CD1c-positive myeloid dendritic cell (primary cell): Measurements from ENCODE around the gene CITED1.

Experiments used
- DNase-seq: peaks from one replicate; pipeline ENCODE4 v3.0.0-alpha.2; 2016; ENCODE audit errors: extremely low spot score

CITED1 gene

DNA sequence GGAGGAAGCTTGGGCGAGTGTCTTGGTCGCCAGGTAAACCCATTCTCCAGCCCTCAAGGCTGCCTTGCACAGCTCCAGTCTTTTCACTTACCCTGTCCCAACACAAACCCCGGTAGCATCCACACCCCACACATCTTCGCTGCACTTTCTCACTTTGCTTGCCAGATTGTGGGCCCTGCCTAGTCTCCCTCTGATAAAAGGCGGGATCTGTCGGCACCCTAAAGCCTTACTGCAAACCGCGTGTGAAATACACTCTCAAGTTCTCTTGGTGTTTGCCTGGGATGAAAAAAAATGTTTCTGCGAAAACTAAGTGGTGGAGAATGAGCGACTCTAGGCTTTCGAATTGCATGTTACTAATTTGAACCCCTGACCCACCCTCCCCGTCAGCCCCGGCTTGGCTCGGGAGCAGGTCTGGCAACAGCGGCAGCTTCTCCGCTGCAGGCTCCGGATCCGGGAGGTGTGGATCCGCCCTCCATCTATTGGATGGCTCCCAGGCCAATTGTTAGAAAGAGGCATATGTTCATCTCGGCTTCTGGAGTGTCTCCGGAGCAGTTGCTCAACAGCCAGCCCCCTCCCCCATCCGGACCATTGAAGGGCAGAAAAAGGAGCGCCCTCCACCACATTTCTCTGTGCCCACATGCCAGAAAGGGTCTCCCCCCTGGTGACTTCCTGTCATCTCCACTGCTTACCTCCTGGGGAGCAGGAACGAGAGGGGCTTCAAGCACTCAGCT, 3.0 kb upstream of the CITED1 start:
- no peak for DNase-seq

- no peak for DNase-seq
These were observed 2.5 kb upstream of the CITED1 start for GRCh38 chrX:72308209-72308565.

DNA sequence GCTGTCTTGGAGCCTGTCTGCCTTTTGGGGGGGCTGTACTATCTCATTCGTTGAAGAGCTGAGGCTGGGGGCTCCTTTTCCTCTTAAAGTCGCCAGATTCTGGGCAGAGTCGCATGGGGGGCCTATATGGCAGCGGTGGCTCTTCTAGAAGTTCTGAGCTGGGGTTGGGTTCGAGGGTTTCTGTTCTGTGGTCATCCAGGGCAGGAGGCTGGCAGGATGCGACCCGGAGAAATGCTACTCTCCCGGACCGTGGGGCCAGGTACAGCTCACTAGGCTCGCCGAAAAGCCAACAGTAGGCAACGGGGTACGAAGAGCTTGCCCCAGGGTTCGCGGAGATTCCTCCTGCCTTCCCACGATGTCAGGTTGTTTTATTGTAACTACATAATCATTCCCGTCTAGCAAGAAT, 1.9 kb upstream of the CITED1 start:
- DNase-seq, result no peak

GRCh38 chrX:72306851-72307645, 1.3 kb upstream of the CITED1 start:
- peak; percentile 57 for DNase-seq

DNA sequence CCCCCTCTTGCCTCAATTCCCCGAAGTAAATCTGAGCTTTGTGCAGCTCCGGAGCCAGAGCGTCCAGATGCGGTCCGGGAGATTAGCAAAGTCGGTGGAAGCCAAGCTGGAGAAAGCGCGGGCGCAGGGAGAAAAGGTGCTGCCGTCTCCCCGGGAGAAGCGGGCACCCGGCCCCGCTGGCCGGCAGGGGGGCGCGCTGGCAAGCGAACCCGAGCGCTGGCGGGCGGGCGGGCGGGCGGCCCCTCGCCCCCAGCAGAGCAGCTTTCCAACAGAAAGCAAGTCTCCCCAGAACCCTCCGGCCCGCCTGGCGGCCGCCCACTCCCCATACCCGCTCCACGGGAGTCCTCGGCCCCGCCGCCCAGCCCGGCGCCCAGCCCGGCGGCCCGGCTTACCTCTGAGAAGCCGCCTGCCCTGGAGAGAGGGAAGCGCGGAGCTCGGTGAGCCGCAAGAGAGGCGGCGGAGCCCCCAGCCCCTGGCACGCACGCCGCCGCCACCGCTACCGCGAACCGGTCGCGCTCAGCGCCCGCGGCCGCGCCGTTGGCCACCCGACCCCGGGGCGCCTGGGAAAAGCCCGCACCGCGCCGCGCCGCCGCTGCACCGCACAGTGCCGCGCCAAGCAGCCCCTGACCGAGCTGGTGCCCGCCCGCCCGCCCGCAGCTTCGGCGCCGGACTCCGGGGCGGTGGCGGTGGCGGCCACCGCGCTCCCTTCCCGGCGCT, 529 bp upstream of the CITED1 start:
- no peak for DNase-seq

DNA sequence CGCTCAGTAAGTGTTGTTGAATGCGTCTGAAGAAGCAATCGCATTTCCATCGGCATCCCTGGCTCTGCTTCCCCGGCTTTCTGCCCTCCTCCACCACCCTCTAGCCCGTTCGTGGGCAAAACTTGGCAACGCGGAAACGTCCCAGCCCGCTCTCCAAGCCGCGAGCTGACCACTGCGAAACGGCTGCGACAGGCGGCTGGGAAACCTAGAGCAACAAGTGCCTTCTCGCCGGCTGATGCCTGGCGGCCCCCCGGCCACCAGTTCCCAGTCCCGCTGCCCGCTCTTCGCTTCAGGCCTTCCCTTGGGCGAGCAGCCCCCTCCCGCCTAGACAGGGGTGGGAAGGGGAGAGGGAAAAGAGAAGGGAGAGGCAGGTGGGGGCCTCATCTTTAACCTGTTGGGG, 837 bp downstream of the CITED1 start:
- no peak for DNase-seq

DNA sequence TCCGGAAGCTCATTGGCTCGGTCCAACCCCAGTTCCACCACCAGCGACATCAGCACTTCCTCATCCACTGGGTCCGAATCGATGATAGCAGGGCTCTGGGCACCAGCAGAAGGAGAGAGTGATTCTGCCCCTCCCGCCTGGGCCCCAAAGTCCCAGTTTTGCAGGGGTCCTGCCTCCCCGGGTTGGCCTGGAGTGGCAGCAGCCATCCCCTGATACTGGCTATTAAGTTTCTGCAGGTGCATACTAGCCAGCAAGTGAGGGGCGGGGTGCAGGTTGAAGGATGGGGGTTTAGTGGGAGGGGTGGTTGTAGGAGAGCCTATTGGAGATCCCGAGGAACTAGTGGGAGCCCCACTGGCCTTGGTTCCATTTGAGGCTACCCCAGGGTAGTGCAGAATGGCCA, 3.9 kb downstream of the CITED1 start:
- no peak for DNase-seq

GRCh38 chrX:72299891-72300630, 5.7 kb downstream of the CITED1 start:
- no peak for DNase-seq

DNA sequence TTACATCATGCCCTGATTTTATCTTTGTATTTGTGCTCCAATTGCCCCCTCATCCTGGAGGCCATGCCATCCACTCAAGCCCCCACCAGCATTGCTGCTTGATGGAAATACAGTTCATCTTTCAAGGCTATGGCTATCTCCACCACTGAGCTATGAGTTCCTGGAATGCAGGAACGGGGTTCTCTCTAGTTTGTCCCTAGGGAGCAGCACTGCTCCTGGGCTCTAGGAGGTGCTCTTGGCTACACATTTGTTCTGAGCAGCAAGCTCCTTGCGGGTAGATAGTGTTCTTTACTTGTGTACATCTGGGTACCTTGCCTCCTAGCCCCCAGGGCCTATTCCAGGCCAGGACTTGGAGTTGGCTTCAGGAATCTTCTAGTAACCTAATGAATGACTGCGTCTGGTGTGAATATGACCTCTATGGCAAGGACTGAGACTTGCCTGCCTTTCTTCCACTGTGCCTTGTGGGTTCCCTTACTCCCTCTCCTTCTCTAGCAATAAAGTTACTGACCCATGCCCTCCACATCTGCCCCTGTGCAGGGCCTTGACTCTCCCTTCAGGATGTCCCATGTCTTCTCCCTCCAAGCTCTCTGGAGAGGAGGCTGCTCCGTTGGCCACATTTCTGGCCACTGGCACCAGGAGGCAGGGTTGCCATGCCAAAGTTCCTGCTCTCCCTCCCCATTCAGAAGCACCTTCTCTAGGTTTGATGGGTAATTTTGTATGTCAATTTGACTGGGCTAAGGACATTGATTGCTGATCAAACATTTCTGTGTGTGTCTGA, 7.6 kb downstream of the CITED1 start:
- peak; percentile 29 for DNase-seq

- no peak for DNase-seq
These were observed 8.7 kb downstream of the CITED1 start for GRCh38 chrX:72296991-72297390.

DNA sequence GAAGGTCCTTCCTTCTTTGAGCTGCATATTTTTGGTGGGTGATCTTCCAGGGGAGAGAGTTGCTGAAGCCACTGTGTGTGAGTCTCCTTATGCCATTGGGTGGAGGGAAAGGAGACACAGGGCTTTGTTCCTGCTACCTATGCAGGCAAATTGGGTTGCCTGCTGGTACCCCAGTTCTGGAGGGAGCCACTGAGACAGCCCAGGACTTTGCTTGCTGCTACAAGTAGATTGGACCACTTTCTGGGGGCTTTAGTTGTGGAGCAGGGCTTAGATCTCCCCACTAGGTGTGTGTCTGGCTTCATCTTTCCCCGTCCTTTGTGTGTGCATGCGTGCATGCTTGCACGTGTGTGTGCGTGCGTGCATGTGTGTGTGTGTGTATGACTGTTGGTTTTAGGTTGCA, 10.0 kb downstream of the CITED1 start:
- DNase-seq, result no peak

GRCh38 chrX:72294497-72294896, 11.2 kb downstream of the CITED1 start:
- no peak for DNase-seq

DNA sequence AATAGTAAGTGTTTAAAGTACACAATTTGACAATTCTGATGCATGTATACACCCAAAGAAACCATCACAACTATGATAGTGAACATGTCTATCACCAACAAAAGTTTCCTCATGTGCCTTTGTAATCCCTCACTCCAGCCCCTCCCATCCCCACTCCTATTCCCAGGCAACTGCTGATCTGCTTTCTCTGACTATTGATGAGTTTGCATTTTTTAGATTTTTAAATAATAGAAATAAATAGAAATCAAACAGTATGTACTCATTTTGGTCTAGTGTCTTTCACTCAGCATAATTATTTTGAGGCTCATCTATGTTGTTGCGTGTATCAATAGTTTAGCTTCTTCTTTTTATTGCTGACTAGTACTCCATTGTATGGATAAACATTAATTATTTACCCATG, 23.4 kb downstream of the CITED1 start:
- DNase-seq, result no peak

GRCh38 chrX:72280321-72280845, 25.3 kb downstream of the CITED1 start:
- DNase-seq, result no peak

GRCh38 chrX:72276478-72276953, 29.2 kb downstream of the CITED1 start:
- DNase-seq, result no peak

GRCh38 chrX:72274526-72274925, 31.2 kb downstream of the CITED1 start:
- DNase-seq, result no peak

DNA sequence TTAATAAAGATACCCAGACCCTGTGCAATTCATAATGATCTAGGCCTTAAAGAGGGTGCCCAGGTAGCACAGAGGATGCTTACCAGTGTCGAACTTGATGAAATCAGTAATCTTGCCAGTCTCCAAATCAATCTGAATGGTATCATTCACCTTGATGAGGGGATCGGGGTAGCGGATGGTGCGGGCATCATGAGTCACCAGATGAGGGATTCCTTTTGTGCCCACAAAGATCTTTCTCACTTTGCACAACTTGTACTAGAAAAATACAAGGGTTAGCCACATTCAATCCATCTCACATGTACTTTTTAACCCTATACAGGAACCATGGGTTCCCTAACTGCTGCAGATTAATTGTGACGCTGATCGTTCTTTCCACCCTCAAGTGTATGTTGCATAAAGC, 32.0 kb downstream of the CITED1 start:
- DNase-seq, result no peak

DNA sequence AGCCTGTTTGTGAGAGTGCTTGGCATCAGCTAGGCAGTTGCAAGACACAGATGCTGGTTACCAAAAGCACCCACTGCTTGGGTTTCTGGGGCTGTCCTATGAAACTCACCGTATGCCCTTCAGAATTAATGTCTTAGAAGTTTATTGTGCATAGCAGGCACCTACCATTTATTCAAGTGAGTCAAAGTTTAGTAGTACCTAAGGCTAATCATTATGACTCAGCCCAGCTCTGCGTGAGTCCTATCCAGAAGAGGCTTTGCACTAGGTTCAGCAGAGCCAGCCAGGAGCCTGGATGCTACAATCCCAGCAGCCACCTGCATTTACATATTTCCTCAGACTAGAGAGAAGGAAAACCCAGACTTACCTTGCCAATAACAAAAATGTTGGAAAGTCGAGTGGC, 32.8 kb downstream of the CITED1 start:
- DNase-seq, result no peak

DNA sequence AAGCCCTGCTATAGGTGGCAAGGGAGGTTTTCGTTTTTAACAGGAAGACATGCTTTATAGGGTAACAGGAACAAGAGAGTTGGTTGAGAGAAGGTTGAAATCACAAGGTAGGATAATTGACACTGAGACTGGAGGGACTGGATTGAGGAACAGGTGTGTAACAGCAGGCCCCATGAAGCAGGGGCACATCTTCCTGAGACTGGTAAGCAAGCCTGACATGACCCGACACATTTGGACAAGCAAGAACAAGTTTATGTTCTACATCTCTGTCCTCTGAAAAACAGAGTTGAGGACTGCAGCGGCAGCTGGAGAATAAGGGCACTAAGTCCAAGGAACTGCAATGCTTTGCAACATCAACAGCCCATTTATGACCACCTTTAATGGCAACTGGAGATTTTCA, 33.9 kb downstream of the CITED1 start:
- no peak for DNase-seq

DNA sequence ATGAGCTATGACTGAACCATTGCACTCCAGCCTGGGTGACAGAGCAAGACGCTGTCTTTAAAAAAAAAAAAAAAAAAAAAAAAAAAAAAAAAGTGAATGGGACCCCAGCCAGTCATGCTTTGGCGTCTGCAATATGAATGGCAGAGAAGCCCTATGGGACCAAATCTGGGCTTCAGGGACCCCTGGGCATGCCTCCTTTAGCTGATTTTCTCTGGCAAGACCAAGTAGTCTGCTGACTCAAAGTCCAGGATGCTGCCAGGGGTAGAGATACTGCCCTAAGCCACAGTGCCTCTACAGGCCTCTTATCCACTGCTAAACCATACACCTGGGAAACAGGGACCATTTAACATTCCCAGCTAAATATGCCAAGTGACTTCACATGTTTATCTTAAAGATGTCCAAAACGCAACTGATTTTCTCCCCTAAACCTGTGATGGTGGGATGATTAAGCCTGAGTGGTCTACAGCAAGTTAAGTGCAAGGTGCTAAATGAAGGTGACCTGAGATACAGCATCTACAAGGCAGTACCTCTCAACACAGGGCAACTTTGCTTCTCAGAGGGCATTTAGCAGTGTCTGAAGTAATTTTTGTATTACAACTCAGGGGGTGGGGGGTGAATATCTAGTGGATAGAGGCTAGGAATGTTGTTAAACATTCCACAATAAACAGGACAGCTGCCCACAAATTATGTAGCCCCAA, 34.5 kb downstream of the CITED1 start:
- no peak for DNase-seq
